NB4 (cell line): Measurements from ENCODE around the gene TMEM86B.

ENCODE experiments used
- DNase-seq: peaks from one replicate; pipeline ENCODE4 v3.0.0; 2010; ENCODE audit warnings: low read depth
- H3K4me3 ChIP-seq: one replicate; pipeline ENCODE4 v1.5.1; 2011; ENCODE audit warnings: mild to moderate bottlenecking, low read depth, low read length, moderate library complexity
- CTCF ChIP-seq: IDR thresholded peaks from one replicate; pipeline ENCODE4 v1.5.1; 2012; ENCODE audit warnings: low read depth, low read length
- MAX ChIP-seq: IDR thresholded peaks from 2 replicates; pipeline ENCODE4 v1.6.1; 2011; ENCODE audit warnings: low read depth, low read length
- MYC ChIP-seq: IDR thresholded peaks from 2 replicates; pipeline ENCODE4 v1.6.1; 2011; ENCODE audit warnings: low read depth, low read length
- POLR2A ChIP-seq: IDR thresholded peaks from 2 replicates; pipeline ENCODE4 v1.6.1; 2011; ENCODE audit warnings: mild to moderate bottlenecking; ENCODE audit not compliant: insufficient read length; ENCODE audit errors: extremely low read depth

TMEM86B gene

GRCh38 chr19:55250262-55251036, 21.9 kb upstream of the TMEM86B start:
- no peak overlapping the region for H3K4me3 ChIP-seq
- no peak for DNase-seq
- TF ChIP-seq MYC (no peak), POLR2A (no peak), MAX (no peak), CTCF (no peak)

- TF ChIP-seq POLR2A (no peak), CTCF (no peak), MAX (no peak), MYC (no peak)
- no peak for DNase-seq
- H3K4me3 ChIP-seq: no peak overlapping the region
These were observed 21.3 kb upstream of the TMEM86B start for GRCh38 chr19:55249841-55250240.

GRCh38 chr19:55248704-55249103, 20.1 kb upstream of the TMEM86B start:
- no peak for DNase-seq
- TF ChIP-seq POLR2A (no peak), CTCF (no peak), MAX (no peak), MYC (no peak)
- H3K4me3 ChIP-seq: no peak overlapping the region

DNA sequence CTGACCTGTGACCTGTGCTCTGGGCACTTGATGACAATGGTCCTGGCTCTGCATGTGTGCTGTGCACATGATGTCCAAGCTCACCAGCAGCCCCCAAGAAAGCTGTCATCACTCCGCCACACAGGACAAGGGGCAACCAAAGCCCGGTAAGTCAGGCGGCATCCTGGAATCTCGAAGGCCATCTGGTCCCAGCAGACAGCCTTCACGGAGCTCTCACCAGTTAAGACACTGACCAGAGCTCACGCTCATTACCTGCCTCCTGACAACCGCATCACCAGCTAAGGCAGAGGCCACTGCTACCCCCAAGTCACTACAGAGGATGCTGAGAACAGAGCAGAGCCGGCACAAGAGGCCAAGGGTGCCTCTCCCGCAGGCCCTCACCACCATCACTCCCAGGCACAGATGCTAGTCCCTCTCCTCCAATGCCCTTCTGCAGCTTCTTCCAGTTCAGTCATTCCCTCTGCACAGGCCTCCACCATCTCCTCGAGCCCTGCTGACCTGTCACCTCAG, 19.7 kb upstream of the TMEM86B start:
- DNase-seq: no peak
- TF ChIP-seq MYC (no peak), CTCF (no peak), MAX (no peak), POLR2A (no peak)
- H3K4me3 ChIP-seq: no peak overlapping the region

DNA sequence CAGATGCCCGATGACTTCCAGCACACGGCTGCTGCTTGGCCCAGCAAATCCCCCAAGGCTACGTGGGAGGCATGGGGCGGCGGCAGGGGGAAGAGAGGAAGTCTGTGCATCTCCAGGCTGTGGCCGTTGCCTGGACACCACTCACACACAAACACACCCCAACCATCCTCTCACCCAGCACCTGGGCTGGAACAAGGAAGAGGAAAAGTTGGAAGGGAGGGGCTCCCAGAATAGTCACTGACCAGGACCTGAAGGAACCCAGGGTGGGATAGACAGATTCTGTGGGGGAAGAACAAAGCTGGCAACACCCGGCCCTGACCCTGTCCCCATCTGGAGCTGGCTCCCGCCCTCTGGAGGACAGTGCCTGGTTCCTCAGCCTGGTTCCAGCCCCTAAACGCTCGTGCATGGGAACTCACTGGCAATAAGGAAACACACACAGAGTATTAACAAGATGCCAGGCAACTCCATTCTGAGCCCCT, 19.1 kb upstream of the TMEM86B start:
- H3K4me3 ChIP-seq: no peak overlapping the region
- DNase-seq: peak; percentile 58
- TF ChIP-seq MYC: no peak
